GM19397 (cell line): ENCODE measurements around the gene PCCA.
"Not testable (repeated sequence)": the region's sequence is repeated elsewhere in the genome, so short reads cannot be mapped to it uniquely, and the experiment has no call there.

Experiments
- ATAC-seq: cut with Tn5 transposase; IDR thresholded peaks from one replicate; pipeline ENCODE4 v1.9.1; 2021; ENCODE audit warnings: mild to moderate bottlenecking, moderate library complexity; ENCODE audit not compliant: unreplicated experiment

PCCA gene

GRCh38 chr13:100563779-100564178 is 474.9 kb downstream of the PCCA start:
- no peak for ATAC-seq

GRCh38 chr13:100564444-100565223 is 475.7 kb downstream of the PCCA start:
- no peak for ATAC-seq

- no peak for ATAC-seq
These were observed 476.4 kb downstream of the PCCA start for GRCh38 chr13:100565286-100565685.

GRCh38 chr13:100566543-100566942 is 477.6 kb downstream of the PCCA start:
- no peak for ATAC-seq

GRCh38 chr13:100573121-100573520 is 484.2 kb downstream of the PCCA start:
- ATAC-seq = peak; percentile 90

- not testable (repeated sequence) for ATAC-seq
These were observed 488.3 kb downstream of the PCCA start for GRCh38 chr13:100577239-100577638.
